Large intestine (tissue), 3 donors: Measurements from ENCODE around the gene SIX1. TPM values are rescaled to one million over a fixed set of nuclear protein-coding genes. Genes with fewer than 3 reads are reported as not detected.

Source experiments
- DNase-seq, 2 donors: peaks; one replicate each; pipeline versions ENCODE4 v3.0.0 to v3.0.0-alpha.2; 2013
- H3K27ac ChIP-seq: one replicate; pipeline ENCODE4 v1.5.1; 2013; ENCODE audit warnings: low read length
- H3K27me3 ChIP-seq: 2 replicates; pipeline ENCODE4 v1.6.1; 2013; ENCODE audit warnings: low read length; ENCODE audit not compliant: control insufficient read depth, insufficient read depth
- H3K36me3 ChIP-seq: 2 replicates; pipeline ENCODE4 v1.6.1; 2013; ENCODE audit warnings: low read length; ENCODE audit not compliant: control insufficient read depth, insufficient read depth
- H3K4me1 ChIP-seq: one replicate; pipeline ENCODE4 v1.6.1; 2013; ENCODE audit warnings: low read length; ENCODE audit not compliant: control insufficient read depth, insufficient read depth
- H3K4me3 ChIP-seq: one replicate; pipeline ENCODE4 v1.5.1; 2013; ENCODE audit warnings: low read length
- H3K9me3 ChIP-seq: one replicate; pipeline ENCODE4 v1.6.1; 2013; ENCODE audit warnings: mild to moderate bottlenecking, low read depth, low read length, moderate library complexity; ENCODE audit not compliant: control insufficient read depth
- WGBS: methylation state at CpG from one replicate; pipeline ENCODE4 v1.1.5; 2013; ENCODE audit warnings: low lambda C conversion rate; ENCODE audit not compliant: insufficient coverage; 5-methylcytosine and 5-hydroxymethylcytosine counted together
- polyA plus RNA-seq: library from polyadenylated mRNA; unstranded; fragments of 120-200 nt; gene quantifications from one replicate; pipeline ENCODE4 v1.2.1, GENCODE V29; 2013

SIX1 gene
- polyA plus RNA-seq, 1 donor = 0.12 TPM

DNA sequence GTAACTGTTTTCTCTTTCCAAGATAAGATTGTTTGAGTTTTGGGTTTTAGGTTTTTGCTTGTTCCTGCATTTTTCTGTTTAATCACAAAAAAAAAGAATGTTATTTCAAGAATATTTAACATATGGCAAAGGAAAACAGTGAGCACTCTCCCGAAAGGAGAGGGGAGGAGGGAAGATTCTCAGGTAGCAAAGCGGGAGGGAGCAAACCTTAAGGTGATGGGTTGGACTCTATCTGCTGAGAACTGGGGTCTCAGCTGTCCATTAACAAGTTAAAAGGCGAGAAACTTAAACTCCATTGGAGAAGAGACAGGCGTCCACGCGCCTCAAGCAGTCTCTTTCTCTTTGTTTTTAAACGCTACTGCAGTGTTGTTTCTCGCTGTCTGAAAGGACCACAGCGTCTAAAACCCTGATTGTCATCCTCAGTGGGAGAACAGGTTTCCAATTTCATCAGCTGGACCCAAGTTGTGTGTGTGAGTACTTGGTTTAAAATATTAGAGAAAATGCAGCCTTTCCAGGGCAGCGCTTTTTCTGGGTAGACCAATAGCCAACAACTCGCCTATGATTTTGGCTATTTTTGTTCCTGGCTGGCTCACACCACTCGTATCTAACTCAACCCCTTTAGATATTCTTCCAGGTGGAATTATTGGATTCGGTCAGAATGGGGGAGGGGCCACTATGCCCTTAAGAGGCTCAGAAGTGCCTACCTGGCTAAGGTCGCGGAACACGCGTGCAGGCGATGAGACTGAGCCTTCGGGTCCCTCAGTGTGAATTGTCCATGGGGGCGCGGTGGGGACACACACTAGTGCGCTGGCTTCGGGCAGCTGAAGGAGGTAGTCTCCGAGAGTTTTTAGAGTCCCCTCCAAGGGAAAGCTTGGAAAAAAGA is 8.2 kb downstream of the SIX1 start:
- WGBS = no CpG with 5 or more reads among the region's 24 CpGs
- Histone ChIP-seq H3K9me3 (peaks cover 18% of the 10 kb centered on the region), H3K36me3 (no peaks in the 10 kb centered on the region), H3K27me3 (peaks cover 94% of the 10 kb centered on the region), H3K27ac (no peak overlapping the region), H3K4me1 (no peaks in the 10 kb centered on the region), H3K4me3 (no peak overlapping the region)
- no peak for DNase-seq

DNA sequence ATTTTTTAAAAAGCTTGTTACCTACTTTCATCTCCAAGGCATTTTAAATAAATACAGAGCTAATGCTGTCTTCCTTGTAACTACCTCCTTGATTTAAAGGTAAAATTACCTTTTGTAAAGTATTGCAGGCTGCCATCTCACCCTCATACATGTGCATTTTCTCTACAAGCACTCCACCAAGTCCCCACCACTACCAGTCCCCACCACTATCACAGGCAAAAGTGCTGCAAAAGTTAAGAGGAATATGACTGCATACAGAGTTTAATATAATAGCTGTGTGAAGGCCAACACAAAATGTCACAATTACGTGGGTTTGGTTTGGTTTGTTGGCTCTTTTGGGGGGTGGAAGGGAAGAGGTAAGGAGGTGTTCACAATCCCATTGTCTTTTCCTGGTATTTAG is 9.6 kb downstream of the SIX1 start:
- Histone ChIP-seq H3K4me3 (no peak overlapping the region), H3K4me1 (no peaks in the 10 kb centered on the region), H3K36me3 (no peaks in the 10 kb centered on the region), H3K9me3 (peaks cover 18% of the 10 kb centered on the region), H3K27ac (no peak overlapping the region), H3K27me3 (peaks cover 92% of the 10 kb centered on the region)
- no CpG with 5 or more reads among the region's 1 CpG for WGBS
- DNase-seq = no peak

- no CpG with 5 or more reads among the region's 55 CpGs for WGBS
- no peaks in the 10 kb centered on the region for H3K4me1 ChIP-seq
- no peaks in the 10 kb centered on the region for H3K36me3 ChIP-seq
- peaks cover 17% of the 10 kb centered on the region for H3K9me3 ChIP-seq
- no peak for DNase-seq
- H3K27ac ChIP-seq = no peak overlapping the region
- peaks cover 75% of the 10 kb centered on the region for H3K27me3 ChIP-seq
- H3K4me3 ChIP-seq = peak overlapping the region; percentile 9
Observed at GRCh38 chr14:60637479-60638315, 11.6 kb downstream of the SIX1 start.

DNA sequence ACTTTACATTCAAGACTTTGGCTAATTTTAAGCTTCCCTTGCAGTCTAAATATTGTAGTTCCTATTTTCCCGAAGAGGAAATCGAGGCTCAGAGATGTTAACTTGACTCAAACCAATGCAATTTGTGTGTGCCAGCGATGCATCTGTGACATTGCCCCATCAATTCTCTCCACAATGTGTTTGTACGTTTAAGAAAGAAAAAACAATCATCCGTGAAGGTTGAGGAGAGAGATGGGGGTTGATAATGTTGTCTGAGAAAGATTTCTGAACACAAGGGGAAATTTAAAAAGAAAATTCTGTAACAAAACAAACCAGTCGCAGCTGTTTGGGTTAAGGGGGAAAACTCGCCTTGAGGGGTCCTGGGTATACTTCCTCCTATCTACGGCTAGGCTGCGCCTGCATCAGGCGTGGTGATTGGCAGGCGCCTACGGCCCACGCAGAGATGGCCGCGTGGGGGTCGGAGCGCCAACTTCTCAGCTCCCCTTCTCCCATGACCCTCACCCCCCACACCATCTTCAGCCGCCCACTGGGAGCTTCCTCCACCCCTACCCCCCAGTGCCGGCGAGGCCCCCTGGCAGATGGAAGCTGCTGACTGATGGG is 12.3 kb downstream of the SIX1 start:
- no peaks in the 10 kb centered on the region for H3K4me1 ChIP-seq
- no peak overlapping the region for H3K27ac ChIP-seq
- WGBS = 0% methylated on average over 1 of the region's 20 CpGs
- H3K4me3 ChIP-seq = no peak overlapping the region
- H3K36me3 ChIP-seq = no peaks in the 10 kb centered on the region
- no peak for DNase-seq
- peaks cover 70% of the 10 kb centered on the region for H3K27me3 ChIP-seq
- H3K9me3 ChIP-seq = peaks cover 10% of the 10 kb centered on the region

DNA sequence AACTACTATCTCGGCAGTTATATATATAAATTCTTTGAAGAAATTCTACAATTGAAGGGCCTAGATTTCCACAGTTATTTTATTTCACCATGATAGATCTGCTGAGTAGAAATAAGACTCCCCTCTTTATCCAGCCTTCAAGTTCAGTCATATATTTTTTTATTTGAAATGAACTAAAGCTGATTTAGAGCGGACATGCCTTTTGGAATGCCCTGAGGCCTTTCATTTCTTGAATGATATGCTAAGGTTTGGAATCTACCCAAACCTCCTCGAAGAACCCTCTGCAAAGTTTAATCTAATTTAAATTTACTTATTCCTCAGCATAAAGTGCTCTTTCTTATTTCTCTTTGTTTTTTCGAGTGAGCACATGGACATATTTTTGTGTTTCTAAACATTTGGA is 15.1 kb downstream of the SIX1 start:
- WGBS = 88% methylated on average over 1 of the region's 4 CpGs
- Histone ChIP-seq H3K9me3 (peaks cover 10% of the 10 kb centered on the region), H3K27ac (no peak overlapping the region), H3K4me1 (no peaks in the 10 kb centered on the region), H3K27me3 (peaks cover 48% of the 10 kb centered on the region), H3K36me3 (no peaks in the 10 kb centered on the region), H3K4me3 (no peak overlapping the region)
- no peak for DNase-seq

DNA sequence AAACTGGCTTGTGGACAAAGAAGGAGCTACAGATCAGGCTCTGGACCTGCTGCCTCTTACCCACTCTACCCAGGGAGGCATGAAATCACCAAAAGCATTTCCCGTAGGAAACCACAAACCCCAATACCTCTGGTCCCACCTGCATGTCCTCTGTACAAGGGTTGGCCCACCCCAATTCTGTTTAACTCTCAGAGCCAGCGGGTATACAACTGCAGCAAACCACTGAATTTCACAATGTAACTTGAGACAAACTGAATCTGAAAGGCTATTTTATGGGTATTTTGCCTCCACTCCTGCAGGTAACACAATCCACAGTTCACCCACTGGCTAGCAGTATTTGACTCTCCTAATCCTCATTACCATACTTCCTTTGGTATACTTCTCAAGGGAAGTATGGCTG is 16.5 kb downstream of the SIX1 start:
- H3K9me3 ChIP-seq = peaks cover 8% of the 10 kb centered on the region
- no peaks in the 10 kb centered on the region for H3K36me3 ChIP-seq
- no peak overlapping the region for H3K27ac ChIP-seq
- no CpG with 5 or more reads among the region's 2 CpGs for WGBS
- no peaks in the 10 kb centered on the region for H3K4me1 ChIP-seq
- no peak for DNase-seq
- peaks cover 43% of the 10 kb centered on the region for H3K27me3 ChIP-seq
- H3K4me3 ChIP-seq = no peak overlapping the region

GRCh38 chr14:60632257-60632656 is 17.0 kb downstream of the SIX1 start:
- no peak for DNase-seq
- Histone ChIP-seq H3K27me3 (peaks cover 38% of the 10 kb centered on the region), H3K4me3 (no peak overlapping the region), H3K4me1 (no peaks in the 10 kb centered on the region), H3K9me3 (peaks cover 3% of the 10 kb centered on the region), H3K27ac (no peak overlapping the region), H3K36me3 (no peaks in the 10 kb centered on the region)
- 100% methylated on average over 1 of the region's 3 CpGs for WGBS

DNA sequence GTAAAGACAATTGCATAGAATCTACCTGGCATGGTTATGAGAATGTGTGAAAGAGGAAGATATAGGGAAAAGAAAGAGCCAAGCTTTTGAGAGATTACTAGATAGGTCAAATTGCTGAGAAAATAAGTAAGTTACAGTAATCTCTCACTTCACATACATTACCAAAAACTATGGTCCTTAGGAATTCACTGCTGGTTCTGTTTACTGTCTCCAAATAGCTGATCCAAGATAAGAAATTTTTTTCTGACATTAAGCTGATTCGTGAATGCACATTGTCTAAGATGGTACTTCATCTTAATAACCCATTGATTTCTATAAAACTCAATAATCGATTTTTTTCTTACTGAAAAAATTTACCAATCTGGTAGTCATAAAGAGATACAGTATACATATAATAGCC is 17.4 kb downstream of the SIX1 start:
- no peaks in the 10 kb centered on the region for H3K9me3 ChIP-seq
- H3K4me3 ChIP-seq = no peak overlapping the region
- WGBS = no CpG with 5 or more reads among the region's 2 CpGs
- H3K27ac ChIP-seq = no peak overlapping the region
- no peaks in the 10 kb centered on the region for H3K36me3 ChIP-seq
- peaks cover 34% of the 10 kb centered on the region for H3K27me3 ChIP-seq
- no peaks in the 10 kb centered on the region for H3K4me1 ChIP-seq
- DNase-seq = no peak

DNA sequence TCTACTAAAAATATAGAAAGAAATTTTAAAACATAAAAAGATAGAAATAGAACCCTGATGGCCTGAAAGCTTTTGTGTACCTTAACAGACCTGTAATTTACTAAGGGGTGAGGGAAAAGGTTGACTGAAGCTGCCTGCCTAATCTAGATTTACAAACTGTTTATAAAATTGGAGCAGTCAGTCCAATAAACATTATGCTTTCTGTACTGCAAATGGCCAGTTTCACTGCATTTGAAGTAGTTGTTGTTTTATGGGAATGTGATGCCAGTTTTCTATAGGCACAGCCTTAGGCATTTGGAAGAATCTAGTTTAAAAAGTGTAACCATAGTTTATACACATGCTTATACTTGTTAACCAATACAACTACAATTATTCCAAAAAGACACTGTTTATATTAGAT is 19.1 kb downstream of the SIX1 start:
- no peaks in the 10 kb centered on the region for H3K36me3 ChIP-seq
- no peak for DNase-seq
- peaks cover 22% of the 10 kb centered on the region for H3K27me3 ChIP-seq
- no peak overlapping the region for H3K4me3 ChIP-seq
- no peak overlapping the region for H3K27ac ChIP-seq
- H3K4me1 ChIP-seq = no peaks in the 10 kb centered on the region
- no peaks in the 10 kb centered on the region for H3K9me3 ChIP-seq

DNA sequence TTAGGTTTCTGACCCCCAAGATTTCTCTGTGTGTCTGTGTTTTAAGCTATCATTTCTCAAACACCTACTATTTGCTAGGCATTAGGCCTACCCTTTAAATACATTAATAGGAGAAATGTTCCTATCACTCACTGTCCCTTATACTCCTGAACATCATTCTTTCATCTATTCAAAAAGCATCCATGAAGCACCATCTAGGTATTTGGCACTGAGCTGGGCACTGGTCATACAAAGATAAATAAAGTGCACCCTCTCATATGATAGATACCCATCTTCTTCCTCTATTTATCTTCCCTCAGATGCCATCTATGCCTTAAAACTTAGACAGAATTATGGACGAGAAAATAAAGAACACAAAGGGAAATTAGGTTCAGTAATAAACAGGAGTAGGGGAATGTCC is 20.4 kb downstream of the SIX1 start:
- Histone ChIP-seq H3K27me3 (peaks cover 19% of the 10 kb centered on the region), H3K36me3 (no peaks in the 10 kb centered on the region), H3K4me1 (no peaks in the 10 kb centered on the region), H3K27ac (no peak overlapping the region), H3K4me3 (no peak overlapping the region), H3K9me3 (no peaks in the 10 kb centered on the region)
- WGBS = 100% methylated on average over 1 of the region's 1 CpG
- DNase-seq = no peak
